ENCODE measurements around the gene INSL3. TPM values are rescaled to one million over a fixed set of nuclear protein-coding genes. Genes with fewer than 3 reads are reported as not detected.

The INSL3 gene
- total RNA-seq, 2 donors from 2014 or later, result 7.6 to 8.3 TPM

- no peaks in the 10 kb centered on the region for H3K9me3 Mint-ChIP-seq
- peaks cover 4% of the 10 kb centered on the region for H3K4me1 Mint-ChIP-seq
- no peak for ATAC-seq (replicated peaks)
- no peak overlapping the region for H3K4me3 Mint-ChIP-seq
- no peaks in the 10 kb centered on the region for H3K27me3 Mint-ChIP-seq
- H3K36me3 Mint-ChIP-seq (ENCODE audit: low read depth), result peaks cover 95% of the 10 kb centered on the region
- H3K27ac Mint-ChIP-seq, result no peak overlapping the region
These were observed 50.7 kb downstream of the INSL3 start for GRCh38 chr19:17770613-17771012.

- ATAC-seq (replicated peaks), result no peak
- H3K4me3 Mint-ChIP-seq, result no peak overlapping the region
- H3K36me3 Mint-ChIP-seq (ENCODE audit: low read depth), result peaks cover 95% of the 10 kb centered on the region
These were observed 53.8 kb downstream of the INSL3 start for GRCh38 chr19:17767559-17767958.

GRCh38 chr19:17766543-17767131, 54.7 kb downstream of the INSL3 start:
- Mint-ChIP-seq H3K4me3 (no peak overlapping the region), H3K27ac (no peak overlapping the region), H3K27me3 (no peaks in the 10 kb centered on the region), H3K4me1 (no peaks in the 10 kb centered on the region), H3K36me3 (ENCODE audit: low read depth) (peaks cover 95% of the 10 kb centered on the region), H3K9me3 (no peaks in the 10 kb centered on the region)
- no peak for ATAC-seq (replicated peaks)

More at GRCh38 chr19:17767559-17767958, 53.8 kb downstream of the INSL3 start:
- no peaks in the 10 kb centered on the region for H3K9me3 Mint-ChIP-seq
- no peak overlapping the region for H3K27ac Mint-ChIP-seq
- H3K4me1 Mint-ChIP-seq, result no peaks in the 10 kb centered on the region
- H3K27me3 Mint-ChIP-seq, result no peaks in the 10 kb centered on the region

Other genes starting within 250 kb of the INSL3 start
- under 1 TPM; 0.16 to 0.45 TPM for gene UNC13A, start 133.2 kb downstream of the INSL3 start, total RNA-seq
- gene MAP1S, start 102.0 kb downstream of the INSL3 start, total RNA-seq, result 10 to 100 TPM; 74.0 to 83.7 TPM
- 10 to 100 TPM; 64.0 to 75.5 TPM for gene FCHO1, start 70.0 kb downstream of the INSL3 start, total RNA-seq
- gene B3GNT3, start 26.4 kb downstream of the INSL3 start, total RNA-seq, result 1 to 10 TPM in 1 of 2 donors, not detected in 1; 1.2 TPM
- 100 to 1,000 TPM; 186 to 250 TPM for gene JAK3, start 26.5 kb upstream of the INSL3 start, total RNA-seq
- 1,000 to 10,000 TPM; 2,920 to 3,543 TPM for gene RPL18A, start 38.4 kb upstream of the INSL3 start, total RNA-seq
- gene SLC5A5, start 50.4 kb upstream of the INSL3 start, total RNA-seq, result 1 to 10 TPM in 1 of 2 donors, under 1 TPM in 1; 0.65 to 1.4 TPM
- gene CCDC124, start 111.5 kb upstream of the INSL3 start, total RNA-seq, result 10 to 100 TPM; 52.4 to 90.5 TPM
- under 1 TPM; 0.50 to 0.61 TPM for gene KCNN1, start 145.6 kb upstream of the INSL3 start, total RNA-seq
- gene ARRDC2, start 186.7 kb upstream of the INSL3 start, total RNA-seq, result 10 to 100 TPM; 32.0 to 98.0 TPM

Measured in activated T-helper 17 cell treated with anti-CD3 and anti-CD28 coated beads, Interleukin-2, amount 50 U/mL, for 72 hours (primary cell).